ENCODE data around the gene PLCXD3.
"Not testable (repeated sequence)": the region's sequence is repeated elsewhere in the genome, so short reads cannot be mapped to it uniquely, and the experiment has no call there.

The PLCXD3 gene

GRCh38 chr5:41510176-41510831 is at the start of gene PLCXD3:
Gene PLCXD3, minus strand, starts transcription at chr5:41510601. Its CDS starts 75 bp downstream, at chr5:41510526.
- no peak for DNase-seq (ENCODE audit: low read depth)

- no peak for DNase-seq (ENCODE audit: low read depth)
These were observed 48.8 kb upstream of the PLCXD3 start for GRCh38 chr5:41559184-41559583.

- no peak for DNase-seq (ENCODE audit: low read depth)
These were observed 47.9 kb upstream of the PLCXD3 start for GRCh38 chr5:41558295-41558694.

GRCh38 chr5:41547991-41548390 is 37.6 kb upstream of the PLCXD3 start:
- no peak for DNase-seq (ENCODE audit: low read depth)

- DNase-seq (ENCODE audit: low read depth), result no peak
These were observed 31.8 kb upstream of the PLCXD3 start for GRCh38 chr5:41542183-41542582.

- DNase-seq (ENCODE audit: low read depth), result no peak
These were observed 29.1 kb upstream of the PLCXD3 start for GRCh38 chr5:41539454-41539853.

- DNase-seq (ENCODE audit: low read depth), result no peak
These were observed 27.2 kb upstream of the PLCXD3 start for GRCh38 chr5:41537581-41537980.

GRCh38 chr5:41532485-41532884 is 22.1 kb upstream of the PLCXD3 start:
- no peak for DNase-seq (ENCODE audit: low read depth)

GRCh38 chr5:41527201-41527779 is 16.9 kb upstream of the PLCXD3 start:
- peak; percentile 91 for DNase-seq (ENCODE audit: low read depth)

GRCh38 chr5:41526699-41527098 is 16.3 kb upstream of the PLCXD3 start:
- no peak for DNase-seq (ENCODE audit: low read depth)

GRCh38 chr5:41524174-41524573 is 13.8 kb upstream of the PLCXD3 start:
- DNase-seq (ENCODE audit: low read depth), result no peak

GRCh38 chr5:41522193-41522786 is 11.9 kb upstream of the PLCXD3 start:
- DNase-seq (ENCODE audit: low read depth), result no peak

GRCh38 chr5:41519801-41520200 is 9.4 kb upstream of the PLCXD3 start:
- no peak for DNase-seq (ENCODE audit: low read depth)

GRCh38 chr5:41517909-41518308 is 7.5 kb upstream of the PLCXD3 start:
- peak; percentile 3 for DNase-seq (ENCODE audit: low read depth)

GRCh38 chr5:41511241-41511640 is 840 bp upstream of the PLCXD3 start:
- no peak for DNase-seq (ENCODE audit: low read depth)

- DNase-seq (ENCODE audit: low read depth), result no peak
These were observed 814 bp downstream of the PLCXD3 start for GRCh38 chr5:41509399-41510175.

- DNase-seq (ENCODE audit: low read depth), result no peak
These were observed 1.6 kb downstream of the PLCXD3 start for GRCh38 chr5:41508696-41509398.

GRCh38 chr5:41508186-41508585 is 2.2 kb downstream of the PLCXD3 start:
- DNase-seq (ENCODE audit: low read depth), result no peak

GRCh38 chr5:41507501-41507900 is 2.9 kb downstream of the PLCXD3 start:
- no peak for DNase-seq (ENCODE audit: low read depth)

GRCh38 chr5:41503860-41504259 is 6.5 kb downstream of the PLCXD3 start:
- no peak for DNase-seq (ENCODE audit: low read depth)

GRCh38 chr5:41503310-41503709 is 7.1 kb downstream of the PLCXD3 start:
- DNase-seq (ENCODE audit: low read depth), result no peak

GRCh38 chr5:41493490-41494126 is 16.8 kb downstream of the PLCXD3 start:
- not testable (repeated sequence) for DNase-seq (ENCODE audit: low read depth)
